NCI-H2227 (cell line): Measurements from ENCODE around the gene ANAPC16.
"Not testable (repeated sequence)": the region's sequence is repeated elsewhere in the genome, so short reads cannot be mapped to it uniquely, and the experiment has no call there.

Experiments
- DNase-seq: peaks from one replicate; lab custom pipeline; 2025; ENCODE audit not compliant: unreplicated experiment; lab: John Stamatoyannopoulos, UW

ANAPC16 gene

GRCh38 chr10:72261784-72262404 is 46.1 kb downstream of the ANAPC16 start:
- DNase-seq, result no peak

DNA sequence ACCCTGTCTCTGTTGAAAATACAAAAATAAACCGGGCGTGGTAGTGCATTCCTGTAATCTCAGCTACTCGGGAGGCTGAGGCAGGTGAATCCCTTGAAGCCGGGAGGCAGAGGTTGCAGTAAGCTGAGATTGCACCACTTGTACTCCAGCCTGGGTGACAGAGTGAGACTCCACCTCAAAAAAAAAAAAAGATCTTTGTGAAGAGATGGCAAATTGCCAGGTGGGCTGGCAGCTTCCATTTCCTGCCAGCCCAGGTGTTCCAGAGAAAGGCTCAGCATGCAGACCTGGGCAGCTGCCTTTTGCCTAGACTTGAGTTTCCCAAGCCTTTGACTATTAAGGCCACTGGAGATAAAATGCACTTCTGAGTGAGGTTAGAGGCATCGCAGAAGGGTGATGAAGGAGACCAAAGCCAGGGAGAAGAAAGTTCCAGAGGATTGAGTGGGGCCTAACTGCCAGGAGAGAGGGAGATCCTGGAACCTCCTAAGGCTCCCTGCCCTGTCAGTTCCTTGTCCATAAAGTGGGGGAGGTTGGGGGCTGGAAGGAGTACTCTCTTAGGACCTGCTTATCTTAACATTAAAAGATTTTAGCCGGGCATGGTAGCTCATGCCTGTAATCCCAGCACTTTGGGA is 47.9 kb downstream of the ANAPC16 start:
- peak; percentile 64 for DNase-seq

DNA sequence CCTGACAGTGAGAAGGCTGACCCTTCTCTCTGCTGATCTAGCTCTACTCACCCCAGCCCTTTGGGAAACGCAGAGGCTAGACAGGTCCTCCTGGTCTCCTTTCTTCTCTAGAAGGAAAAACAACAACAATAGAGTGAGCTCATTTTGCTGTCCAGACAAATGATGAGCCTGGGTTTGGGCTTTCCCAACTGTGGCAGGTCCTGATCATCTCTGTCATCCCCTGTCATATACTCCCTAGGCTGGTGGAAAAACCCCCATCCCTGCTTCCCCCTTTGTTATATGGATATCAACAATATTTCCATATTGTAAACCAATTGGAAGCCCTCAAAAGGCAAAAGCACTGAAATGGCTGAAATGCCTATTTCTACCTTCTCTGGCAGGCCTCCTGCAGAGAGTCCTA is 48.7 kb downstream of the ANAPC16 start:
- no peak for DNase-seq

- no peak for DNase-seq
Measured at GRCh38 chr10:72265508-72265907, 49.7 kb downstream of the ANAPC16 start.

- no peak for DNase-seq
Measured at GRCh38 chr10:72265990-72266865, 50.4 kb downstream of the ANAPC16 start.

DNA sequence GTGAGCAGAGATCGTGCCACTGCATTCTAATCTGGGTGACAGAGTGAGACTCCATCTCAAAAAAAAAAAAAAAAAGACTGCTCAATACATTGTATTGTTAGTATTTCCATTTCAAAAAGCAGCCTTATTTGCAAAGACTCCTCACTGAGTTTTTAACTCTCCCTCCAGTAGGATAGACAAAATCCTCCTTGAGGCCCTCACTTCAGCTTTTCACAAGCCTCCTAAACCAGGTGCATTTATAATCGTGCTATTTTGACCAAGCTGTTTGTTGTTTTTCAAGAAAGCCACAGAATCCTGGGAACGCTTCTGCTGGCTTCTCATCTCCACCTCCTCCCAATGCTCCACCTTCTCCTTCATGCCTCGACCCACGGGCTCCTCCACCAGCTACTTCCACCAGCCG is 51.6 kb downstream of the ANAPC16 start:
- DNase-seq, result peak; percentile 48

DNA sequence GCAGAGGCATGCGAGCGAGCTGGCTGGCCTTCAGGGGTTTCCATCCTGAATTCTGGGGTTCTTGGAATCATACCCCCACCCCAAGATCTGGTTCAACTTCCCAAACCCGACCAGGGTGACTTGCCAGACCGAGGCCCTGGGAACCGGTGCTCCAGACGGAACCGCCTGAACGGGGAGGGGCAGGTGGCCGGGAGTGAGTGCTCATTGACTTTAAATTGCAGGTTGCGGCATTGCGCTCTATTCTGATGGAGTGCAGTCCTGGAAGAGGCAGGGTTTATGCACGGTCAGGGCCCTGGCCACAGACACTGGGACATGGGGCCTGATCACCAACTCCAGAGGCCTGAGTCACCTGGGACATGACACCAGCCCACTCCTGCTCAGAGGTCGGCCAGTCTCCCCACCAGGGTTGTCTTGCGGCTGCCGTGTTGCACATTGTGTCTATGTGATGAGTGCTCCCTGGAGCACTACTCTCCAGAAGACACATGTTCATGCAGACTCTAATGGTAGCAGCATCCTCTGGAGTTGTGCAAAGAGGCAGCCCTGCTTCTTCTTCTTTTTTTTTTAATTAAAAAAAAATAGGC is 52.1 kb downstream of the ANAPC16 start:
- peak; percentile 59 for DNase-seq

GRCh38 chr10:72268475-72269200 is 52.8 kb downstream of the ANAPC16 start:
- DNase-seq, result not testable (repeated sequence)

GRCh38 chr10:72270607-72271281 is 54.9 kb downstream of the ANAPC16 start:
- no peak for DNase-seq

DNA sequence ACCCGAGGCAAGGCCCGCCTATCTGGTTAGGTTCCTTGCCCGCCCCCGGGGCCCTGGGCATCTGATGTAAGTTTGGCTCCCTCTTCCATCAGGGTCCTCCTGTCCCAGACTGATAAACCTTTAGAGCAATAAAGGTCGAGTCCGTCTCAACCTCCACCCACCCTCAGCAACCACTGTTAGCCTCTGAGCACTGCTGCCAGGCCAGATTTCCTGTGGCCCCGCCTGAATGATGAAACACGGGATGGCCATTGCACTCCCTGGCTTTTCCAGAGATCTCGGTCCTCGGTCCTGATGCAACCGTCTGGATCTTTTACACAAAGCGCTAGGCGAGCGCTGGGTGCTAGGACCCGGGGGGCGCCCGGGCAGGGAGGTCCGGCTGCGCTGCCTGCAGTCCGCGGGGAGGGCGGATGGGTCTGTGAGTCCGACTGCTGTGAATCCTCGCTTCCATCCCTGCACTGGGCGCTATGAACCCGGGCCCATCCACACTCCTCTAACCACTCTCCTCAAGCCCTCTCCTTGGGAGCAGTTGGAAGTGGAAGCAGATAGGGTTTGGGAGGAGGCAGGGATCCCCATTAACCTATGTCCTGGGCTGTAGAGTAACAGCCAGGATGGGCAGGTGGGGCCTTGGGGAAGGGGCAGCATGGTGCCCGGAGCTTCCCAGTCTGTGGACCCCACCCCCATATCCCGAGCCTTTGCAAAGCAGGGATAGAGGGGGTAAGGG is 57.0 kb downstream of the ANAPC16 start:
- DNase-seq, result peak; percentile 86

DNA sequence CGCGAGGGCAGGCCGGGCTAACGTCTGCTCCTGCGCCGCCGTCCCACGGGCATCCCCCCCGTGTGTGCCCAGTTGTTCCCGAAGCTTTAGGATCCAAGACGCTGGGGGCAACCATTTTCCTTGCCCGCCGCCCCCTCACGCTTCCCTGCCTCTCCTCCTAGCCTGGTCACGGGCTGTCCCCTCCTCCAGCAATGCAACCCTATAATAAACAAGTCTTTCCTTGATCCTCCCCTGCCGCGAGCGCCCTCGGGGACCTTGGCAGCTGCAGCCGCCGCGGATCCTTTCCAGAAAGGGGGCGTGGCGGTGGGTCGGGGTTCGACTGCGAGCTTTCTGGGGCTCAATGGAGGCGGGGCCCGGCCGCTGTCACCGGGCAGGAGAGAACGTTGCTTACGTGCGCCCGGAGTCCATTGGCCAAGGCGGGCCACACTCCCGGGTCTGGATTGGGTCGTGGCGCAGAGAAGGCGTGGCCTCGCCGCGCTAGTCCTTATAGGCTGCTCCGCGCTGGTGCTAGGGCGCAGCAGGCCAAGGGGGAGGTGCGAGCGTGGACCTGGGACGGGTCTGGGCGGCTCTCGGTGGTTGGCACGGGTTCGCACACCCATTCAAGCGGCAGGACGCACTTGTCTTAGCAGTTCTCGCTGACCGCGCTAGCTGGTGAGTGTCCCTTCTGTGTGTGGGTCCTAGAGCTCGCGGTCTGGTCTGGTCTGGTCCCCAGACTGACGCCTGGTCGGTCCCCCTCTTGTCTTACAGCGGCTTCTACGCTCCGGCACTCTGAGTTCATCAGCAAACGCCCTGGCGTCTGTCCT is 57.8 kb downstream of the ANAPC16 start, which contains the start of gene DDIT4:
Gene DDIT4, plus strand, starts transcription at position 515 of the 803 bp plus-strand sequence. CDS start 293 bp downstream, outside the sequence.
- DNase-seq, result peak; percentile 97

- no peak for DNase-seq
Measured at GRCh38 chr10:72274213-72274729, 58.5 kb downstream of the ANAPC16 start.

DNA sequence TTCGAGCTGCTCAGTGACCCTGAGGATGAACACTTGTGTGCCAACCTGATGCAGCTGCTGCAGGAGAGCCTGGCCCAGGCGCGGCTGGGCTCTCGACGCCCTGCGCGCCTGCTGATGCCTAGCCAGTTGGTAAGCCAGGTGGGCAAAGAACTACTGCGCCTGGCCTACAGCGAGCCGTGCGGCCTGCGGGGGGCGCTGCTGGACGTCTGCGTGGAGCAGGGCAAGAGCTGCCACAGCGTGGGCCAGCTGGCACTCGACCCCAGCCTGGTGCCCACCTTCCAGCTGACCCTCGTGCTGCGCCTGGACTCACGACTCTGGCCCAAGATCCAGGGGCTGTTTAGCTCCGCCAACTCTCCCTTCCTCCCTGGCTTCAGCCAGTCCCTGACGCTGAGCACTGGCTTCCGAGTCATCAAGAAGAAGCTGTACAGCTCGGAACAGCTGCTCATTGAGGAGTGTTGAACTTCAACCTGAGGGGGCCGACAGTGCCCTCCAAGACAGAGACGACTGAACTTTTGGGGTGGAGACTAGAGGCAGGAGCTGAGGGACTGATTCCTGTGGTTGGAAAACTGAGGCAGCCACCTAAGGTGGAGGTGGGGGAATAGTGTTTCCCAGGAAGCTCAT is 59.0 kb downstream of the ANAPC16 start:
- DNase-seq, result peak; percentile 54

DNA sequence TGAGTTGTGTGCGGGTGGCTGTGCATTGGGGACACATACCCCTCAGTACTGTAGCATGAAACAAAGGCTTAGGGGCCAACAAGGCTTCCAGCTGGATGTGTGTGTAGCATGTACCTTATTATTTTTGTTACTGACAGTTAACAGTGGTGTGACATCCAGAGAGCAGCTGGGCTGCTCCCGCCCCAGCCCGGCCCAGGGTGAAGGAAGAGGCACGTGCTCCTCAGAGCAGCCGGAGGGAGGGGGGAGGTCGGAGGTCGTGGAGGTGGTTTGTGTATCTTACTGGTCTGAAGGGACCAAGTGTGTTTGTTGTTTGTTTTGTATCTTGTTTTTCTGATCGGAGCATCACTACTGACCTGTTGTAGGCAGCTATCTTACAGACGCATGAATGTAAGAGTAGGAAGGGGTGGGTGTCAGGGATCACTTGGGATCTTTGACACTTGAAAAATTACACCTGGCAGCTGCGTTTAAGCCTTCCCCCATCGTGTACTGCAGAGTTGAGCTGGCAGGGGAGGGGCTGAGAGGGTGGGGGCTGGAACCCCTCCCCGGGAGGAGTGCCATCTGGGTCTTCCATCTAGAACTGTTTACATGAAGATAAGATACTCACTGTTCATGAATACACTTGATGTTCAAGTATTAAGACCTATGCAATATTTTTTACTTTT is 59.7 kb downstream of the ANAPC16 start:
- peak; percentile 37 for DNase-seq

DNA sequence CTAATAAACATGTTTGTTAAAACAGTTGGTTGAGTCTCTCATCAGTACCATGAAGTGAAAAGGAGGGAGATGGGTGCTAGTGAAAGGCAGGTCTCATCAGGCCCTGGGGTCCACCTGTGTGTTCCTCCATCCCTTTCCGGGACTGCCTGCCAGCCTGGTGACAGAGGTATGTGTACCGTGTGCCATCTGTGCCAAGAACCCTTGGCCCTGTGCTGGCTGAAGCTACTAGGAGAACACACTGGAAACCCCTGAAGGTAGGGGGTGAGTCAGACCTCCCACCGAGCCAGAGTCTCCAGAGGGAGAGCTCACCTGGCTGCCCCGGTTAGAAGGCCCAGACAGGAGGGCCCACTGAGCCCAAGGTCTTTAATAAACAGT is 60.2 kb downstream of the ANAPC16 start:
- no peak for DNase-seq

DNA sequence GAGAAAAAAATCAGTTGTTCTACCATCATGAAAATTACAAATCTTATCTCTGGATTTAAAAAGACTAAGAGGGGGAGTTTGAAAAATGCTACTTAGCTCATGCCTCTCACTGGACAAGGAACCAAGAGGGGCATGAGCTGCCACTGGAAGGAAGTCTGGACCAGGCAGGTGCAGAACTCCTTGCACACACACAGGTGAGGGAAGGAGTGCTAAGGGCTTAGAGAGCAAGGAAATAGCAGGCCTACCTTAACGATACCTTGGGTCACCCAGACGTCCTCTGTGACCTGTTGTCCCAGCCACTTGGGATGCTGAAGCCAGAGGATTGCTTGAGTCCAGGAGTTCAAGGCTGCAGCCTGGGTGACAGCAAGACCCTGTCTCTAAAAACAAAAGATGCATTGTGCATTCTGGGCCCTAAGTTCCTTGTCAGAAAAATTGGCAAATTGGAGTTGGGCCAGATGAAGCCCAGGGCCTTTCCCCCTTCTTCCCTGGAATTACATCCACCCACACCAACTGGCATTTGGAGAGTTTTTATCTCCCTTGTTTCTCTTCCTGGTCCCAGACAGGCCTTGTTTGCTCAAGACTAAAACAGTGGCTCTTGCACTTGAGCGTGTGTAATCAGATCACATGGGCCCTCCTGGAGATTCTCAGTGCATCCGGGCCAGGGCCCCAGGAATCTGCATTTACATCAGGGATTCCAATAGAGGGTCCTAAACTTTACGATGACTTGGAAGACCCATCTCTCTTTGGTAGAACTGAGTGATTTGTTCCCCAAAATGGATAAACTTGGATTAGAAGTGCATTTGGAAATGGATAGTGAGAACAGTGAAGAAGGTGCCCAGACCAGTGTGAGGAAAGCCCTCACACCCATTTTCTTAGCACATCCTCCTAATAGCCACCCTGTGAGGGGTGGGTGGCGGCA is 60.9 kb downstream of the ANAPC16 start:
- DNase-seq, result no peak
